GM12891 (cell line): Measurements from ENCODE around the gene KITLG.

Experiments
- POLR2A ChIP-seq: IDR thresholded peaks from 2 replicates; pipeline ENCODE4 v1.6.1; 2011; ENCODE audit warnings: low read depth, low read length, control low read depth
- POLR2AphosphoS5 ChIP-seq: IDR thresholded peaks from 2 replicates; pipeline ENCODE4 v1.6.1; 2011; ENCODE audit warnings: low read depth, low read length, control low read depth
- POU2F2 ChIP-seq: IDR thresholded peaks from 2 replicates; pipeline ENCODE4 v1.6.1; 2011; ENCODE audit warnings: low read depth, mild to moderate bottlenecking, control low read depth, low read length, moderate library complexity
- SPI1 ChIP-seq: IDR thresholded peaks from 2 replicates; pipeline ENCODE4 v1.6.1; 2011; ENCODE audit warnings: low read depth, low read length, control low read depth
- TAF1 ChIP-seq: IDR thresholded peaks from 2 replicates; pipeline ENCODE4 v1.6.1; 2011; ENCODE audit warnings: low read depth, low read length, control low read depth

- TF ChIP-seq POU2F2 (no peak), POLR2A (no peak), POLR2AphosphoS5 (no peak), TAF1 (no peak), SPI1 (no peak)
Observed at GRCh38 chr12:88556213-88556774, 24.0 kb downstream of the KITLG start.
